ENCODE results near the gene BMPR1B.
"Not testable (repeated sequence)": the region's sequence is repeated elsewhere in the genome, so short reads cannot be mapped to it uniquely, and the experiment has no call there.

BMPR1B gene

DNA sequence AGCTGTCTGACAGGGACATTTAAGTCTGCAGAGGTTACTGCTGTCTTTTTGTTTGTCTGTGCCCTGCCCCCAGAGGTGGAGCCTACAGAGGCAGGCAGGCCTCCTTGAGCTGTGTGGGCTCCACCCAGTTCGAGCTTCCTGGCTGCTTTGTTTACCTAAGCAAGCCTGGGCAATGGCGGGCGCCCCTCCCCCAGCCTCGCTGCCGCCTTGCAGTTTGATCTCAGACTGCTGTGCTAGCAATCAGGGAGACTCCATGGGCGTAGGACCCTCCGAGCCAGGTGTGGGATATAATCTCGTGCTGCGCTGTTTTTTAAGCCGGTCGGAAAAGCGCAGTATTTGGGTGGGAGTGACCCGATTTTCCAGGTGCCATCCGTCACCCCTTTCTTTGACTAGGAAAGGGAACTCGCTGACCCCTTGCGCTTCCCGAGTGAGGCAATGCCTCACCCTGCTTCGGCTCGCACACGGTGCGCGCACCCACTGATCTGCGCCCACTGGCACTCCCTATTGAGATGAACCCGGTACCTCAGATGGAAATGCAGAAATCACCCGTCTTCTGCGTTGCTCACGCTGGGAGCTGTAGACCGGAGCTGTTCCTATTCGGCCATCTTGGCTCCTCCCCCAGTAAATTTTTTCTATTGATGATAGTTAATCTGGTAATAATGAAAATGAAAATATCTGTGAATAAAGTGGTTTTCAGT lies 83.6 kb downstream of the BMPR1B start:
- not testable (repeated sequence) for DNase-seq

DNA sequence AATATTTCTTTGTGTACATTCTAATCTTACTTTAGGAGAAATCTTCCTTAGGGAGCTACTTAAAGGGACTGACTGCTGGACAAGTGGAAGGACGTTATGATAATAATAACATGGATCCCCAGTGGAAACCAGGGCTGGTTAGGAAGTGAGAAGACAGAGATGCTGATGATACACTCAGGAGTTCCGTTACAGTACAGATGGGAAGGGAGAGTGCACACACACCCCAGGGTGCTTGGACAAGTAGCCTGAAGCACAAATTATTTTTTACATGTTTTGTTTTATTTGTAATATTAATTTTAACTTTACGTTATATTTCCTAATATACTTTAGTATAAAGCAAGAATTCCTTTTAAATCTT lies 84.1 kb downstream of the BMPR1B start:
- DNase-seq = no peak

DNA sequence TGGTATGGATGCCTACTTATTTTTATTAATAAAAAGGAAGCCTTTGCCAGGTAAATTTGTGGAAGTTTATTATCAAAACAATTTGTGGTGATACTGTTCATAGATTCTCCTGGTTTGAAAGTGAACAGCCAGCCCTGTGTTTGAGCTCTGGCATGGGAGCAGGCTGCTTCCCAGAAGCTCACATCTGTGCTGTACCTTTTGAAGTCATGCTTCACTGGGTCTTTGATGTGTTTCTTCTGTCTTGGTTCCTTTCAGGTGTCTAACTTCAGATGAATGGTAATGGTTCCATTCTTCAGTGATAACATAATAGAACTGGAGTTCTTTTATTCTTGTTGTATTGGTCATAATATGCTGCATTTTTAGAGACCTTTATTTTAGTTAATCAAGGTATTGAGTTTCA lies 85.5 kb downstream of the BMPR1B start:
- DNase-seq = no peak

DNA sequence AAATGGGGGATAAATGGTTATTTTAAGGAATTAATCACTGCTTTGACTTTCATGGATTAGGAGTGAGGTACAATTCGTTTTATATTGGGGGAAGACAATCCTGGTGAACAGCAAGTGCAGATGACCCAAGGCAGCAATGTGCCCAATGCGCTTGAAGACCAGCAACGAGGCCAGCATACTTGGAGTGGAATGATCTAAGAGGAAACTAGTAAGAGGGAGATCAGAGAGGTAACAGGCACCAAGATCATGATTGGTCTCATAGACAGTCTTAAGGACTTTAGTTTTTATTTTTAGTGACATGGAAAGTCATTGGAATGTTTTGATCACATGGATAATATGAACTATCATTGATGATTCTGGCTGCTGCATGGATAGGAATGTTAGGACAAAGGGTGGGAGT lies 90.6 kb downstream of the BMPR1B start:
- no peak for DNase-seq

DNA sequence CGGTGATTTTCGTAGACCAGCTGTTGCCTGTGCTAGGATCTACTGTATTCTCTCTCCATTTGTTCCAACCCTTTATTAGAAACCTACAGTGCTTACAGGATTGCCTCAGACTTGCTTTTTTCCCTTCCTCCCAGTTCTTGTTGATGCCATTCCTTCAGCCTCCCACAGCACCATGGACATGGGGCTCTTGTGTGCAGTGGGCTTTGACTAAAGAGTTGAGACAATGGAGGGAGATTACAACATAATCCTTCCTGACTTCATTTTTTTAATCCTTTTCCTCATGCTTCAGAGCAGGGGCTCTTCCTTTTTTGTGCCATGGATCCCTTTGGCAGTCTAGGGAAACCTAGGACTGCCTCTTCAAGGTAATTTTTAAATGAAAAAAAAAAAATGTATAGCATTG lies 92.1 kb downstream of the BMPR1B start:
- no peak for DNase-seq

DNA sequence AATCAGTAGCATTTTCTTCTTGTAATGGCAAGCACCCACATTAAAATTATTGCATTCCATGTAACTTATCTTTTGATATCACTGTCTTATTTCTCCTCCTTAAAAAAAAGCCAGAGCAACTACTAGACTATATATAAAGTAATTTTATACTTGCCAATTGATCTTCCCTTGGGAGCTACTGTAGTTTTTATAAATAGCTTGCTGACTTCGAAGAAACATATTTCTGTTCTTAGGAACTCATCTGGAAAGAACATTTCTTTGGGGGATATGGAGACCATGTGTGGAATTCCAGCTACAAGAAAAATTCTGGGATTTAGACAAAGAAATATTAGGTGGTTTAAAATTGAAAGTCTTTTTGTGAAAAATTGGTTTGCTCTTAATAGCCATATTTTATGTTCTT lies 94.9 kb downstream of the BMPR1B start:
- DNase-seq = no peak

DNA sequence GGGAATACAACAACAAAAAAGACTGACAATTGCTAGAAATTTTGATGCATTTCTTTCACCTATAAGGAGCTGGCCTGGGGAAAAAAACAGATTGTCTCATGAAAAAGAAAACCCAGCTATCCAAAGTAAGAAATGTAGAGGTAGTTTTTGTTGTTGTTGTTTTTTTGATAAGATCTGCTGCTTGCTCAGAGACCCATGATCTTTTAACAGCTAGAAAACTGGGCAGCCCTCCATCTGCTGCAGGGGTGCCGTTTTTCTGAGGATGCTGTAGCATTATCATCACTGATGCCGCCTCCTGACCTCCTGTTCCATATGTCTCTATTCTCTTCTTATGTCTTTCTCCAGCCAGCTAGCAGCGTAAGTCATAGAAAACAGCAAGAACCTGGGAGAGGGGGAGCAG lies 98.3 kb downstream of the BMPR1B start:
- DNase-seq = no peak

DNA sequence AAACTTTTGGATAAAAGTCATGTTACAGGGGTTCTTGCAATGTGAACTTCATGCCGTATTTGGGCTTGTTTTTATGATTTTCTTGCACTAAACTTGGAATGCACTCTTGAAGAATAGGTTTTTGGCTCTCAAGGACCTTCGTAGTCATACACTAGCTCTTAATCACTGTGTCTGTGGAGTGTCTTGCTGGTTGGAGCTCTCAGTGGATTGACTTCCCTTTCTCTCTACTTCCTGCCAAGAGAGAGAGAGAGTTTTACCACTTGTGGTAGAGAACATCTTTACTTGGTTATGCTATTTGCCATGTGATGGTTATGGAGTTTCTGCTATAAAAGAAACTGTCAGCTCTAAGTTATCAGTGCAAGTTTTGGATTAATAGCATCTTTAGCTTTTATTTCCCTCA lies 112.4 kb downstream of the BMPR1B start:
- DNase-seq = no peak

DNA sequence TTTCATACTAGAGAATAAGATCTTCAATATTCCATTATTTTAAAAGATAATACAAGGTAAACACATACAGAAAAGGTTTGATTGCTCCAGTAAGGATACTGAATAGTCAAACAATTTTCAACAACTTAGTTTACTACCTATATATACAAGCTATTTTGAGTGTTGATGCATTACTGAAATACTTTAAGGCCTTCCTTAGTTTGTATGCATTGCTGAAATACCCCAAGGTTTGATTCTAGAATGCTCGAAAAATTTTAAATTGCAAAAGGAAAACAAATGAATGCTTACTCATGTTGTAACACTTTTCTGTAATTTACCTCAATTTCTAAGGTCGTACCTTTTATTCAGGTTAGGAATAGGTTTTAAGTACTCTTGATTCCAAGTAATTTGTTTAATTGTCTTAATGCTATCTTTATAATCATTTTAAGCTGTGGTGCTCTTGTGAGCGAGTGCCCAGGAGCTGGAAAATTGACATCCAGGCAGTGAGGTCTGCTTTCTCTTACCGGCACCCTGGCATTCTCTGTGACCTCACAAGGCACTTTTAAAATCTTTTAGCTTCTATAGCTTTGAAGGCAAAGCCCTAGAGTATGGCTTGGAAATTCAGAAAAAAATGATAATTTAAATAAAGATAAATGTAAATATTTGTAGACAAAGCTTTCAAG lies 114.0 kb downstream of the BMPR1B start:
- DNase-seq = no peak

DNA sequence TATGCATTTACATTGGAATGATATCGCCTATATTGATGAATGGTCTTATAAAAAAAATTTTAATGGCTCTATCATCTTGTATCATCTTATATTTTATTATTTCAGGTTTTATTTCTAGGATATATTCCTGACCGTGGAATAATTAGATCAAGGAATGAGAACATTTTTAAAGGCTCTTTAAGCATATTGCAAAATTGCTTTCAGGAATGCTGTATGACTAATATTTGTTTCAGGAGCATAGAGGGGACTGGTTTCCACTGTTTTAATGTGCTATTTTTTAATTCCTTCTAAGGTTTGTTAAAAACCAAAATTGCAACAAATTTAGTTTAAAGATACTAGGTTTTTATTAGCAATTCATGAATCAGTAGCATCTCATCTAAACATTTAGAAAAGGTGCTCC lies 120.2 kb downstream of the BMPR1B start:
- no peak for DNase-seq

DNA sequence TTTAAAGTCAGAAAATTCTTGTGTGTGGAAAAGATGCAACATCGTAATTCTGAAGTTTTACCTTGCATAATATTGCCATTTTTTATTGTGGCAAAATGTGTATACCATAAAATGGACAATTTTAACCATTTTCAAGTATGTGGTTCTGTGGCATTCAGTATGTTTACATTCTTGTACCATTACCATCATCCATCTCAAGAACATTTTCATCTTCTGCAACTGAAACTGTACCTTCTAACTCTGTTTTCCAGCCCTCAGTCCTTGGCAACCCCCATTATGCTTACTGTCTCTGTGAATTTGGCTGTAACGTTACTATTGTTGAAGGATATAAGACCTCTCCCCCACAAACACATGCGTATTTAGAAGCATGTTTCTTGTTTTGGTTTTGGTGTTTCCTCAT lies 123.2 kb downstream of the BMPR1B start:
- no peak for DNase-seq

DNA sequence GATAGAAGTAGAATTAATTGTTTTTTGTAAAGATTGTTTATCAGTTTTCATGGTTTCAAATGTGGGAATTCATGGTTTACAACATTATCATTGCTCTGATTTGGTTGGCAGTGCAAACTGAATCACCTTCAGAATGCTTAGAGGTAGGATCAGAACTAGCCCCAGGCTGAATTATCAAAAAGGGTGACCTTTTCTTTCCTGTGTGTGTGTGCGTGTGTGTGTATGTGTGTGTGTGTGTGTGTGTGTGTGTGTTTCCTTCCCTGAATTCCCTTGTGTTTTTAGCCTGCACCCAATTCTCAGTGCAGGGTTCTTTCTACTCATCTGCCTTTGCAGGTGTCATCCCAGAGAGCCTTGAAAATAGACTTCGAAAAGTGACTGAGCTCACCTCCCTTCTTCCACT lies 125.0 kb downstream of the BMPR1B start:
- no peak for DNase-seq

DNA sequence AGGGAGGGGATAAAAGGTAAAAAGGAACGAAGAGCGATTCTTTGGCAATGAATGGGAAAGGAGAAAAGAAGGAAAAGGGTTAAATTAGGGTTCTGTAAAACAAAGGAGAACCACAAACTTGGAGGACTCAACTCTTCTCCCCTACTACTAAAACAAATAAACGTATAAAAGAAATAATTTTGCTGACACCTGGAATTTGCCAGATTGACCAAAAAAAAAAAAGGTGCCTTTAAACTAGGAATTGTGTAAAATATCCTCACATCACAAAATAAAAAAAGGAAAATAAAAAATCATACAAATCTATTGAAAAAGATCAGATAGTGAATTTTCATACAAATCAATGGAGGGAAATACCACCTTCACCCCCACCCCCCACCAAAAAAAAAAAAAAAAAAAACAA lies 129.3 kb downstream of the BMPR1B start:
- no peak for DNase-seq

DNA sequence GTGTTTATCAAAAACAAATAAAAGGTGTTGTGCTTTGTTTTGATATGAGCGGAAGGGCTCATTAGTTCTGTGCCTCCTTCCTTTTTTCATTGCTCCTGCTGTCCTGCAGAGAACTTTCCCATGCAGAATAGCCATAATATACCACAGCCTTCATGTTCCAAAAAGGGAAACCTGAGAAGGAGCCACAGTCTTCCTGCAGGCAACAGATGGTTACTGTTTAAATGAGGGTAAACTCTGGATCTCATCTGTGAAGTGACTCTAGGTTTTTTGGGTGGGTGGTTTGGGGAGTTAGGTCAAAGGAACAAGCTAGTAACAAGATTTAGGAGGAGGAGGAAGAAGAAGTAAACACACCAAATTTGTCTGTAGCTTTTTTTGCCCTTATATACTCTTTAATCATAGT lies 131.8 kb downstream of the BMPR1B start:
- DNase-seq = no peak

DNA sequence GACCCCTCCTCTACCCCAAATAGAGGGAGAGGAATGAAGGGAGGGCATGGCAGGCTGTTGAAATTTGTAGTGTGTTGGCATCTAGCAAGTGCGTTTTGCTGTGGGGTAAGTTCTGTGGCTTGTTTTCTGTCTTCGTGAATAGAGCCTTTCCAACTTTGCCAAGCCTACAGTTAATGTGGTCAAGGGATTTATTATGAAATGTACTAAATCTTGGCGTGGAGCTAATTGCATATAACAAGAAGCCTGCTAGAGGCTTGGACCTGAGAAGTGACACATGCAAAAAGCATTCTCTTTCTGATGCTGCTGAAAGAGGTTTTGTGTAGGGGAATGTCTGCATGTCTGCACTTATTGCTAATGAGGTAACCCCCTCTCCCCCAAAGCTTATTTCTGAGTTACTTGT lies 132.2 kb downstream of the BMPR1B start:
- no peak for DNase-seq

DNA sequence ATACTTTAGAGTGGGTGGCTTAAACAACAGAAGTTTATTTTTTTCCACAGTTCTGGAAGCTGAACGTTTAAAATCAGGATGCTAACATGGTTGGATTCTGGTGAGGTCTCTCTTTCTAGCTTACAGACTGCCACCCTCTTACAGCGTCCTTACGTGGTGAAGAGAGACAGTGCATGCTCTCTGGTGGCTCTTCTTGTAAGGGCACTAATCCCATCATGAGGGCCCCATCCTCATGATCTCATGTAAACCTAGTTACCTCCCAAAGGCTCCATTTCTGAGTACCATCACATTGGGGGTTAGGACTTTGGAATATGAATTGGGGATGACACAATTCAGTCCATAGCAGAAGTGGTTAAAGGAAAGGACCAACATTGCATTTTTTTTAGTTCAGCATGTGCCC lies 132.8 kb downstream of the BMPR1B start:
- DNase-seq = no peak

DNA sequence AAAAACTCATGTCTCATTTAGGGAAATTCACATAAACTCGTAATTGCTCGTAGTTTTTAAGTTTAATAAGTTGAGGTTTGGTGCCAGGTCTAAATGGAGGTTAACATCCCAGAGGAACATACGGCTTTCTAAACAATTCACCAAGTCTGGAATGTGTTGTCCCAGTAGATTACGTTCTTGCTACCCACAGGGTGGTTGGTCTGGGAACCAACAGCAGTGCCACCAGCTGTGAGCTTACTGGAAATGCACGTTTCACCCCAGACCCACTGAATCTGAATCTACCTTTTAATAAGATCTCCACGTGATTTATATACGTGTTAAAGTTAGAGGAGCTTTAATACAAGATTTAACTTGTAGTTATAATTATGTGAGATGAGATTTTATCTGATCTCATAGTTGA lies 134.3 kb downstream of the BMPR1B start:
- DNase-seq = no peak

DNA sequence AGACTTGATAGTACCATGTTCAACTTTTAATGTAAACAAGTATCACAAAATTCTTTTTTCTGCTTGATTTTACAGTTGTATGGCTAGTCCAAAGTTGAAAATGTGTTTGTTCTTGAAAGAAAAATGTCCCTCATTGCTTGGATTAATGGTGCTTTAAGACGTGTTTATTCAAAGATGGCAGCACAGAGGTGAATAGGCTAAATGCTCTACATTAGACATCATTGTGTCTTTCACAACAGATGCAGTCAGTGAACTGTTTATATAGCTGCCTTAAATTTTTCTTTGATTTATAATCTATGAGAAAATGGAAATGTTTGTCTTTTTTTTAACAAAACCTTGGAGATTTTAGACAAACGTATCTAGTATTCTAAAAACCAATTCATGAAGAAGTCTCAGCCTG lies 137.3 kb downstream of the BMPR1B start:
- no peak for DNase-seq

DNA sequence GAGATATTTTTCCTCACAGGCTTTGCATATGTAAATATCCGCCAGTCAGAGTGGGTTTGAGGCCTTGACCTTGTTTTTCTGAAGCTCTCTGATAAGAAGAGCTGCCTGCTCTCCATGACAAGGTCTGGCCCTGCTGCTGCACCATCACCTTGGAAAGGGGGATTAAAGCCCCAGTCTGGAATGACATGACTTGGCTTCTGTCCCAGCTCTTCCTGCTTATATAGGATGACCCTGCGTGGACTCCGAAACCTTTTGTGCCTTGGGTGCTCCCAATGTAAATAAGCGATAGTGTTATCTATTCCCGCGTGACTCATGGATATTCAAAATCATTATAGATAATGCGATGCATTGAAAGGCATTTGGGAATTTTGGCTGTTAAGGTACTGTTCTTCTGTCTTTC lies 139.3 kb downstream of the BMPR1B start:
- DNase-seq = no peak

DNA sequence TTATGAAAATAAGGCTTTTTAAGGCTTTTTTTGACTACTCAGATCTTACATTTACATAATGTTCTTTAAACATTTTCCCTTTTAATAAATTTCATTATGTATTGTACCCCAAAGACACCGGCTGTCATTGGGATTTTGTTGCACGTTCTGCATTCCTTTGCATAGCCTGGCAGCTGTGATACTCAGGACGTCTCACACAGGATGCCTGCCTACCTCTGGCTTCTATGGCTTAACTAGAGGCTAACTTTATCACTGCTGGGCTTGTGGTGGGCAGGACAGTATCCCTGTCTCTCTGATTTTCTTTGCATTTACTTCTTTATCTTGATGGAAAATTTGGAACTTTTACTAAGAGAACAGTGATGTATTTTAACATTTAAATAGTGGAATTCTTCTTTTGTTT lies 147.8 kb downstream of the BMPR1B start:
- no peak for DNase-seq

DNA sequence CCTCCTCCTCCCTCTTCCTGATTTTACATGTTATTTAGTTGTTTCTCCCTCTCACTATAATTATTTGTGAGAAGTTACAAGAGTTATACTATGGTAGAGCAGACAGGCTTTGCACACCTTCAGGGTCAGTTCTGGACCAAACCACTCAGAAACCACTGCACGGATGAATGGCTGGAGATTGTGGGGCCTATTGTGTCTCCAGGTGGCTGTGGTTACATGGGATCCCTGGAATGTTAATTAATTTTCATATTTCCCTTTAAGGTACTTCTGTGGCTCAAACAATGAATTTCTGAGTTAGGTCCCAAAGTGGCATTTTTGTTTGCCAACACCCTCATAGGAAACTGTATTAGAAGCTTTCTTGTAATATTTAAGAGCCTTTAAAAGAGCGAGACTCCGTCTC lies 151.9 kb downstream of the BMPR1B start:
- no peak for DNase-seq

DNA sequence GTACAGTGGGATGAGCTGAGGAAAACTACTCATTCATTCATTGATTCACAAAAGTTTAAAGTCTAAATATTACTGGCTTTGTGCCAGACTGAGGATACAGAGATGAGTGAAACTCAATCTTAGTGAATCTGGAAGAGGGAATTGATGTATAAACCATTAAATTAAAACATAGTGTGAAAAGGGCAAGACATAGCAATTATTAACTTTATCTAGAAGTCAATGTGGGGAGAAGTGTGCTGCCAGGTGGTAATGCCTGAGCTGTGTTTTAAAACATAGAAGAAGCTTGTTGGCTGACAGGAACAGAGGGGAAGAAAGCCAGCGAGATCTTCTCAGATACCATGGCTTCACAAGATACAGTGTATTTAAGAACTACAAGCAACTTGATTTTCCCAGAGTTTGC lies 153.4 kb downstream of the BMPR1B start:
- DNase-seq = no peak

DNA sequence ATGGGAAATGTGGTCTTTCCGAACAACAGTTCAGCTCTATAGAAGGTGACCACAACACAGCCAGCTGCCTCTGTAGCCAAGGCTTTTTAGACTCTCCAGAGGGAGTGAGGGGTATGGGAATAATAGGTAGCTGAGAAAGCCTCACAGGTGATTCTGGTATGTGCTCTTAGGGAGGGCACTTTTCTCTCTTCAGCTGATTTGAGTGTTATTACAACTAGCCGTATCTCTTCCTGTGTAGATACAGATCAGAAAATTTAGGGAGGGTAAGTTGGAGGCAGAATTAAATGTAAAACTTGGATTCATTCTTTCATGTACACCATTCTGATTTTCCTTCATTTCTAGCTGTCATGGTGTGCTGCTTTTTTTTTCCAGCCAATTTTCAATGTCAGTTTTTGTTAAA lies 154.9 kb downstream of the BMPR1B start:
- no peak for DNase-seq

DNA sequence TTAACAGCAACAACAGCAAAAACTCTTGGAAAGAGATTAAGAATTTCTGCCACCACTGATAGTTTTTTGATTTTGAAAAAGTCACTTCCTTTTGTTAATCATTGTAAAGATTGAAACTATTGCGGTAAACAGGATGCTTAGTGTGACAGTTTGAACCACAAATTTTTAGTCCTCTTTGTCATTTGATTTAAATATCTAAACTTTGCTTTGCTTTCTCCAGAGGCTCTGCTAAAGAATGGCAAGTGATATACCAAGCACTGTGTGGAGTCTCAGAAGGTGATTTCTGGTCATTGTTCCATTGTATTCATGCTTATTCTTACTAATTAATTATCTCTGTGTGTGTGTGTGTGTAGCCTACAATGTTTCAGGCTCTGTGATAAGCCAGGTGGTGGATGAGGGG lies 155.6 kb downstream of the BMPR1B start:
- no peak for DNase-seq

DNA sequence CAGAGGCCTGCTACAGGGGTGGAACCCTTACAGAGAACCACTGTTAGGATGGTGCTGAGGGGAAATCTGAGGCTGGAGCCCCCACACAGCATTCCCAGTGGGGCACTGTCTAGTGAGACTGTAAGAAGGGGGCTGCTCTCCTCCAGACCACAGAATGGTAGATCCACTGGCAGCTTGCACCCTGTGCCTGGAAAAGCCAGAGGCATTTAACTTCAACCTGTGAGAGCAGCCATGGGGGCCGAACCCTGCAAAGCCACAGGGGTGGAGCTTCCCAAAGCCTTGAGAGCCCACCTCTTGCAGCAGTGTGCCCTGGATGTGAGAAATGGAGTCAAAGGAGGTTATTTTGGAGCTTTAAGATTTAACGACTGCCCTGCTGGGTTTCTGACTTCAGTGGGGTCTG lies 159.4 kb downstream of the BMPR1B start:
- no peak for DNase-seq

Data from CD4-positive, alpha-beta T cell treated with Interferon alpha-2 for 1 hour (primary cell).